GM23248 (cell line): ENCODE data around the gene SVEP1.

Experiments used
- EZH2 ChIP-seq: fragments of 200-600 bp; sonication (generic); IDR thresholded peaks from 2 replicates; pipeline ENCODE4 v1.6.1; 2018; ENCODE audit warnings: antibody characterized with exemption, mild to moderate bottlenecking; ENCODE audit not compliant: insufficient read depth, poor library complexity, severe bottlenecking
- EZH2phosphoT487 ChIP-seq: fragments of 200-600 bp; sonication (generic); IDR thresholded peaks from 2 replicates; pipeline ENCODE4 v1.6.1; 2018; ENCODE audit warnings: antibody characterized with exemption, moderate library complexity, mild to moderate bottlenecking, low read depth; ENCODE audit not compliant: insufficient read depth

DNA sequence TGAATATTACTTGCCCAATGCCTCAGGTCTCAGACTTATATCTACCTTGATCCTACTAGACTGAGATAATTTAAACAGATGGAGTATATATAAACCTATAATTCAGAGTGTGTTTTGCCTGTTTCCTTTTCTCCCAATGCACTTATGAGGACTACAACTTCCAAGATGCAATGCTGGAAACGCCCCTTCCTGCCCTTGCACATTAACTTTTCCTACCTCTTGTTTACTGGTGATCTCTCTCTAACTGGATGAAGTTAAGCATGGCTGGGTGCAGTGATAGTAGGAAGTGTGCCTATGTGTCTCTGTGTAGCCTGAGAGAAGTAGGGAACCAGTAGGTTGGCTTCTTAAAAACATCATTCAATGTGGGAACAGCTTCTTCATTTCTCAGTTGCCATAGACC, 115.2 kb downstream of the SVEP1 start:
- no peak for TF ChIP-seq EZH2phosphoT487
- TF ChIP-seq EZH2: no peak
